HG03571 (cell line): ENCODE data around the gene MAP2.

Experiments used
- ATAC-seq: cut with Tn5 transposase; IDR thresholded peaks from one replicate; pipeline ENCODE4 v1.9.1; 2021; ENCODE audit not compliant: unreplicated experiment

The MAP2 gene

DNA sequence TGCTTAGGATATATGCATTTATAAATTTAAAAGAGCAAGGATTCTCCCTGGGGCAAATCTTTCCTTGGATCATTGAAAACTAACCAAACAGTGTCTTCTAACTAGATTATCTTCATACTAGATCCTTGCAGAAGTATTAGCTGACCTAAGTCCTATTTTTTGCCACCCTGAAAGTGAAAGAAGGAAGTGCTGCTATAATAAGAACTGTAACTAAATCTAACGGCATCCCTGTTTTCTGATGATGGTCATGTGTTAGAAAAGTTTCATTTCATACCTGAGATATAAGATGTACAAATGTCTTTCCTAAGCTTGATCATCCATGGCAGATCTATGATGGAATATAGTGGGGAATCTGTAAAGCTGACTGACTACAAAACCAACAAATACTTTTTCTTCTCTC, 102.7 kb downstream of the MAP2 start:
- ATAC-seq: peak; percentile 42

- no peak for ATAC-seq
Observed at GRCh38 chr2:209529579-209529978, 105.7 kb downstream of the MAP2 start.

DNA sequence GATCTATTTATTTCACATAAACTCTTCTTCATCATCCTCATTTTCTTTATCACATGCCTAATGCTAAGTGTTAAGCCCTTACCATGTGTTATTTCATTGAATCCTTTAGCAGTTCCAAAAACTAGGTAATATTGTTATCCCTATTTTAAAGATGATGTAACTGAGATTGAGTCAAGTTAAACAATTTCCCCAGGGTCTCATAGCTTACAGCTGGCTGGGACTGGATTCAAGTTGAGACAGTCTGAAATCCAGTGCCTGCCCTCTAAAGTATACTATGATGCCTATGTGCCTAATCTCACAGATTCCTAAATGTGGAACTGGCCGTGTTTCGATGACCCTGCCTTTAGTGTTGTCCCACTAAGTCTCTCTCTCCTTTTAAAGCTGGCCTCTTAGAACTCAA, 108.5 kb downstream of the MAP2 start:
- no peak for ATAC-seq

DNA sequence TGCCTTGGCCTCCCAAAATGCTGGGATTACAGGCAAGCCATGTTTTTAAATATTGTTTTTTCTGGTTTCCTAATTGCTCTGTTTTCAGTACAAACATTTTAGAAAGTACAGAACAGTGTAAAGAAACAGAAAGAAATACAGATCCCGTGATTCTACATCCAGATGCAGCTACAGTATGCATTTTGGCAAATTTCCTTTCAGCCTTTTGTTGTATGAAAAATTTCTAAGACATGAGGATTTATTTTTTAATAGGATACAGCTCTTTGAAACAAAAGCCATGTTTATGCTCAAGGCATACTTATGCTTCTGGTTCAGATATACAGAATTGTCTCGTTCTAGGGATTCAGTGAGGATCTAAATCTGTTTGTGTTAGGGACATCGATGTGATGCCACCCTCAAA, 109.5 kb downstream of the MAP2 start:
- no peak for ATAC-seq

GRCh38 chr2:209534228-209534627, 110.4 kb downstream of the MAP2 start:
- no peak for ATAC-seq

DNA sequence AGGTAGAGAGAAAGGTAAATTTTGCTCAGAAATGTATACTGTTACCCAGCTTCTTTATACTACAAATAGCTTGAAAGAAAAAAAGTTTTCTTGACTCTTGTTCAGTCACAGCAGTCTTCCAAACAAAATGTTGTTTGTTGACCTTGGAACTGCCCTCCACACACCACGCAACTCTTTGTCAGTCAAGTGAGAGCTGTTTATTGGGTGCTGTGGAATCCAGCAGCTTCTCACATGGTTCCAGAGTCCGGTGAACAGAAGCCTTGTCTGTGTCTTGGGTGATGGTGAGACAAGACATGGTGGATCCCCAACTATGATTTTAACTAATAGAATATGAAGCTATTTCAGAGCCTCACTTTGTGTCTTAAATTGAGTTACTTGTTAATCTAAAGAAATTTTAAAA, 112.5 kb downstream of the MAP2 start:
- no peak for ATAC-seq

DNA sequence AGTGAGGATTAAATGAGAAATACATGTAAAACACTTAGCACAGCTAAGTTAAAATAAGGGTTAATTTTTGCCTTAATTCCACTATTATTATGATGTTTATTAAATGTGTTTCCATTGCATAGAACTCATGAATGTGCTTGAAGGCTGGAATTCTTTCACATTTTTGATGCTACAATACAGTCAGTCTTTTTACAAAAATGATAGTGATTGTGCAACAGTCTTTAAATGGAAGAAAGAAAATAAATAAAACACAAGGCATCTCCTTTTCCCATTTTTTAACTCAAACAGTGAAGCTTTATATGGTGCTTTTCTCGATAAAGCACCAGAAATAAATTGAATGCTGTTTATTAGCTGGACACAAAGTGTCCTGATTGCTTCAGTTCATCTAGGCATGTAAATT, 123.9 kb downstream of the MAP2 start:
- ATAC-seq: no peak

- no peak for ATAC-seq
Observed at GRCh38 chr2:209549589-209549988, 125.7 kb downstream of the MAP2 start.

DNA sequence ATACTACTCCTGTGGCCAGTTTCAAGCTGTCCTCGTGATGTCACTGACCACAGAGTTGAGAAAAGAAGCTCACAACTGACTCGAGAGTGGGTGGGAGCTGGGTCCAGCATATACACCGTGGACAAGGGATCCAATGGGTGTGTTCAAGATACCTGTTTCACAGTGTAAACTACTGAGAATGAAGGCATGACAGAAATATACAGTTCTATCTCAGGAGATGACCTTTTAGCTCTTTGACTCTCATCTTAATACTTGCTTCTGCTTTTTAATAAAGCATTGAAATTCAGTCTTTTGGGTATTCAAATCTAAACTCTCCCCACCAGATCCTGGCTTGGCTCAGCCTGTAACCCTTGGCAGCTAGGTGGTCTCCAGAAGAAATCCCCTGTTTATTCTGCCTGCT, 130.1 kb downstream of the MAP2 start:
- no peak for ATAC-seq

DNA sequence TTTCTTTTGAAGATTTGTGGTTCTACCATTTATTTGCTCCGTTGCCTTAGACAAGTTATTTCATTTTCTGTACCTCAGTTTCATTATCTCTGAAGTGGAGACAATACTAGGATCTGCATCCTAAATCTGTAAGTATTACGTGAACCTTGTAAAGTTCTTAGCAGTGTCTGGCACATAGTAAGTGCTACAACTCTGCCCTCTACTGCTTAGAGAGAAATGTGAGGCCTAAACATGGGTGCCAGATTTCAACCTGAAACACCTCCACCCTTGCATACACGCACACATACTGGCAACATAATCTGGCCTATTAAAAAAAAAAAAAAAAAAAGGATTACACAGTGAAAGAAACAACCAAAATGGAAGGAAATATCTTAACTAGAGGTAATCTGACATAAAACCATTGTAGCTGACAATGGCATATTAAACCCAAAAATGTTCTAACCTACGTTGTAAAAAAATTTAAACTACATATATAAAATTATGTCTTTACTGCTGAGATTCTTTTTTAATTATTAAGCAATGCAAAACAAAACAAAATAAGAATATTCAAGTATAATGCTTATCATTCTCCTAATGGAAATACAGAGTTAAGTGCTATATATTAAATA, 132.6 kb downstream of the MAP2 start:
- peak; percentile 52 for ATAC-seq

DNA sequence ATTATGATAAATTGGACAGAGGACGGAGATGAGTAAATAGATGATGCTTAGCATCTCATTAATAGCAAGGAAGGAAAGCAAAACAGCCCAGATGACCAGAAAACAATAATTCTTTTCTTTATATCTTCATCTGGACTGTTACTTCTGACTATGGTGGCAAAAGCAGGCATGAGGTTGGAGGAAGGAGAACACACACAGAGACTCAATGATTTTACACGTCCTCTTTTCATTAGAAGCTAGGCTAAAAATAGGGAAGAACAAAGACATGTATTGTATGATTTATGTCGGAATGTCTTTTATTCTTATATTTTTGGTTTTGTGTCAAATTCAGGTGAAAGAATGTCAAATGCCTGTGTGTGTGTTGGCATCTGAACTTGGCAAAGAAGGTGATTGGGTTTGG, 137.1 kb downstream of the MAP2 start:
- no peak for ATAC-seq

DNA sequence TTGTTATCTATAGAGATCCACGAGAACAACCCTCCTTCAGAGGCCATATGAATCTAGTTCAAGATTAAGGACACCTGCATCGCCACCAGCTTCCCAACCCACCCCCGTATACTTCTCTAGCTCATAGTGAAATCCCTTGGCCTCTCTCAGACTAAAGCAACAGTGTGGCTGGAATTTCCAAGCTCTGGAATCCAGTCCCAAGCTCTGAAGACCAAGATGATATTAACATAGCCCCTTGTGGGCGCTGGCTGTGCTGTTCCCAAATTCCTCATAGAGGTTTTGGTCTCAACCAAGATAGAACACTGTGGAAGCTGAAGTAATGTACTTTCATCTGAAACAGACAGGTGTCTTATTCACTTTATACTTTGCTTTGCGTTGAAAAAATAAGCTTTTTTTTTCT, 139.6 kb downstream of the MAP2 start:
- no peak for ATAC-seq

DNA sequence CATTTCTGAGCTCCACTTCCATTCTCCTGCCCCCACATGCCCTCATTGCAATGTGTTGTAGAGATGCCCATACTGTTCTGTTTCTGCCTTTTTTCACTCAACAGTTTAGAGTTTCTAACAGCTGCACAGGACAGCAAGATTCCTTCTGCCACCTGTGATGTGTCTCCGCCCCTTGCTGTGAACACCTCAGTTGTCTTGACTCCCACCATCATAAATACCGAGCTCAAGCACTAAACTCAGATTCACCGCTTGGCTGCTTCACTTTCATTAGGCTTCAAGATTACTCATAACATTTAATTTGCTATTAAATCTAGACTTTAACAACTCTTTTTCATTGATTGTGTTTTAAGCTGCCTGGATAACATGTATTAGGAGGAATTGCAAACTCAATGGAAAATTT, 141.0 kb downstream of the MAP2 start:
- no peak for ATAC-seq

DNA sequence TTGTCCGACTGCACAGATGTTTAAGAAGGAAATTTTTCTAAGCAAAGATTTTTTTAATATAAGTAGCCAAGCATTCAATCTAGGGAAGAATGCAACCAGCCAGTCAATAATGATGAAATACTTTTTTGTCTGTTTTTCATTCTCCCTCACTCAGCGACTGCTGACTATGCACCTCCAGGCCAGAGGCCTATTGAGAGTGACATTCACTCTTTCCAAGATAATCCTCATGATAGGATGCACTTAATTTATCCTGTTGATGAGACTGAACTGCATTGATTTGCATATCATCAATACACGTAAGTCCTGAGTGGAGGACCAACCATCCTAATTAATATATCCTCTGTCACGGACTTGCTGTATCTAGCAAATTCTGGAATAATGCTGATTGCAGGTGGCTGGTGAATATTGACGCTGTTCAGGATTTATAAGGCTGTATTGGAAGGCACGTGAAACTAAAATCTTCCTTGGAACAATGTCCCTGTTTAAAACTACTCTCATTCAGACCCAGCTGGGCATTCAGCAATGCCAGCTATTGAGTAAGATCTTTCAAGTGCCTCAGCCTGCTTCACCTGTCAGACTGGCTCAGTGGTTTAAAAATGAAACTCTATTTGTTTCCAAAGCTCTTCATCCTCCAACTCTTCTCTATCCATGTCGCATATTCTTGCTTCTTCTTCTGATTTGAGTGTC, 142.2 kb downstream of the MAP2 start:
- no peak for ATAC-seq

- no peak for ATAC-seq
Observed at GRCh38 chr2:209570194-209570593, 146.3 kb downstream of the MAP2 start.

GRCh38 chr2:209574515-209574914, 150.7 kb downstream of the MAP2 start:
- ATAC-seq: no peak

DNA sequence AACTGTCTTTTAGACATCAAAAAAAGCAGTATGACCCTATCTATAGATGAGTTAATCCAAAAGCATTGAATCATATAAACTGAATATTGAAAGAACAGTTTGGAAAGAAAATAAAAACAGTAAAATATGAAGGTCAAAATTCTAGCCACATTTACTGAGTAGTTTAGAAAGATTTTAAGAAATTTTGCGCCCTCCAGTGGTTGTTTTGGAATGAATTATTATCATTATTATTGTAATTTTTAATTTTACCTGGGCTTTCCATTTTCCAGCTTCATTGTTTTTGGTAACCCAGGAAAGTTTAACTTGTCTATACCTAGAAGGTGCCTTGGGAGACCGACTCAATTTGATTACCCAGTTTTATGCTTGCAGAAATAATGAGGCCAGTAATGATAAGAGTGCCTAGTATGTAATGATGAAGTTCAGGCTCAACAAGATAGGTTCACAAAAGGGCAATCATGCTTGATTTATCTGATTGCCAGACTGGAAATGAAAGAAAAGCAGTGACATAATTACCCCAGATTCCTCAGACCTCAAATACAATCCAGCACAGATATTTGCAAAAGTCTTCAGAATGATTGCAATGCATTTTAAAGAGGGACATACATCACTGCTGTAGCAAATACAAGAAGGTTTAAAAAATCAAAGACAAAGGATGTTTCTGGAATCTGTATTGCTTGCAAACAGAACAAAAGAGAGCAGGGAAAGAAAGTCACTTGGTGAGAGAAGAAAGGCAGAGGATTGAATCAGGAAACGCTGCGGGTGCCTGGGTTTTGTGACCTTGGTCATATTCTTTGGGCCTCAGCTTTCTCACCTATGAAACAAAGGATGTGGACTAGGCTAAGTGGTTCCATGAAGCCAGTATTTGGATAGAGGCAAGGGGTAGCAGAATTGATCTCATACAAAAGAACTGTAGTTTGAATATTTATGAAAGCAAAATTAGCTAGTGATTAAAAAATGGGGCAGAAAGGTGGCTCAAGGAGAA, 153.8 kb downstream of the MAP2 start:
- no peak for ATAC-seq

DNA sequence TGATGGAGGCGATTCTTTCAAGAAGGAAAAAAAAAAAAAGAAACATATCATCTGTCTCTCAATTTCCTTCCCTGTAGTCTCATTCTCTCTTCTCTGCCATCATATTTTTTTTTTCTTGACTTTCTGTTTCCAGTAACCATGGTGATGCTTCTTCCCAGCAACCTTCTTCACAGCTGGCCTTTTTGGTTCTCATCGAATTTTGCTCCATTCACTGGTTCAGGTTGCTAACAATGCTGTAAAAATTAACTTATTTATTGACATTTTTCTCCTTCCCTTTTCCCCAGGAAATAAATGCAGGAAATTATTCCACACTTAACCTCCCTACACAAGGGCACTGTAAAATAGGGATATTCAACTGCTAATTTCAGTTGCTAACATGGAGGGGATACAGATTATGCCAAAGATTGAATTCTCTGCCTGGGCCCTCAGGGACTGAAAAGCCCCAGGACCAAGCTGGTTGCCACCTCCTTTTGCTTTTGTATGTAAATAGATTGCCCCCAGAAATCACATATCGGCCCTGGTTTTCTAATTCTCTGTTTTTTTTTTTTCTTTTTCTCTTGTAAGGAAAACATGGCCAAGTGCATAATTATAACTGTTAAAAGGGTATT, 154.7 kb downstream of the MAP2 start:
- no peak for ATAC-seq

- ATAC-seq: no peak
Observed at GRCh38 chr2:209579230-209579749, 155.4 kb downstream of the MAP2 start.

DNA sequence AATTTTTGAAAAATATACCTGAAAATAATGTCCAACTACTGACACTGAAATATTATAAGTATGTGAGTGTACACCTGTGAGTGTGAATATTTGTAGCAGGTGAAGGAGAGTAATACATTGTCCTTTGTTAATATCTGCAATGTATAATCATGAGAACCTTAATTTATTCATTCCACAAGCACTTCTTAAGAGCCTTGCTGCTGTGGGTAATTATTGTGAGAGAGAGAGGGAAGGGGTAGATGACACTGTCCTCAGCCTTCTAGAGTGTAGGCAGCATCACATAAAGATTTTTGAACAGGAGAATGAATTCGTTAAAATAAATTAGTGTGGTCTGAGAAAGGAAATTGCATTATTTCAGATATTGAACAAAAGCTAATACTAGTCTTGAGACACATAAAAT, 157.2 kb downstream of the MAP2 start:
- ATAC-seq: no peak

DNA sequence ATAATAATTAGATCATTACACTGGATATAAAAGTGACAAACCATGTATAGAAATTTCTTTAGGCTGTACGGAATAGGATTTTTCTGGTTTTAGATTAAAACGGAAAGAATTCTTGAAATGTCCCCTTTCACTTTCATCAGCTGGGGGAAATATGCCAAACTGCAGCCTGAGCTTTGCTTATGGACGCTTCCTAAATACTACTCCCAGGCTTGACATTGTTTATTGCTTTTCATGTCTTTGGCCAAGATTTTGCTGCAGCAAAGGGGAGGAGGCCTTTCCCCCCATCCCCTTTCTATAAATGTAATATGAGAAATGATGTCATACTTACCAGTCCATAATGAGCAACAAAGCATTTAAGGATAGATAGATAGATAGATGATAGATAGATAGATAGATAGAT, 158.4 kb downstream of the MAP2 start:
- no peak for ATAC-seq
